Neural cell (in vitro differentiated cells): ENCODE measurements around the gene DHPS. TPM values are rescaled to one million over a fixed set of nuclear protein-coding genes. Genes with fewer than 3 reads are reported as not detected.

Experiments
- H2AFZ ChIP-seq: fragments of 200-600, 300-800 bp; sonication (generic), shearing (Covaris generic); 2 replicates; pipeline ENCODE4 v1.6.0; 2014; ENCODE audit warnings: low read depth, mild to moderate bottlenecking, antibody characterized with exemption, low read length, moderate library complexity
- H3F3A ChIP-seq: fragments of 200-600 bp; shearing (Covaris generic); 2 replicates; pipeline ENCODE4 v1.6.1; 2016; ENCODE audit warnings: mild to moderate bottlenecking, moderate library complexity, mixed read lengths, antibody characterized with exemption, low read length; ENCODE audit not compliant: insufficient read depth, poor library complexity, severe bottlenecking
- H3K27ac ChIP-seq: fragments of 200-600, 300-800 bp; sonication (generic), shearing (Covaris generic); 2 replicates; pipeline ENCODE4 v1.5.1; 2014; ENCODE audit warnings: mild to moderate bottlenecking, low read length, moderate library complexity
- H3K27me3 ChIP-seq: fragments of 300-800, 200-600 bp; sonication (generic), shearing (Covaris generic); 2 replicates; pipeline ENCODE4 v1.6.0; 2014; ENCODE audit warnings: mild to moderate bottlenecking, low read depth, low read length, moderate library complexity; ENCODE audit not compliant: insufficient read depth
- H3K36me3 ChIP-seq: fragments of 300-800, 200-600 bp; sonication (generic), shearing (Covaris generic); 2 replicates; pipeline ENCODE4 v1.5.1; 2014; ENCODE audit warnings: mild to moderate bottlenecking, antibody characterized with exemption, low read length, moderate library complexity; ENCODE audit not compliant: insufficient read depth
- H3K4me2 ChIP-seq: fragments of 300-800, 200-600 bp; sonication (generic), shearing (Covaris generic); 2 replicates; pipeline ENCODE4 v1.6.0; 2014; ENCODE audit warnings: mild to moderate bottlenecking, low read length
- H3K4me3 ChIP-seq: fragments of 300-800, 200-600 bp; sonication (generic), shearing (Covaris generic); 2 replicates; pipeline ENCODE4 v1.5.1; 2014; ENCODE audit warnings: mild to moderate bottlenecking, low read length, moderate library complexity
- H3K79me2 ChIP-seq: fragments of 200-600 bp; shearing (Covaris generic); replicated peaks from 2 replicates; pipeline ENCODE4 v1.6.0; 2014; ENCODE audit warnings: mild to moderate bottlenecking, low read length, moderate library complexity; ENCODE audit not compliant: insufficient read depth
- H3K9ac ChIP-seq: fragments of 300-800, 200-600 bp; sonication (generic), shearing (Covaris generic); 2 replicates; pipeline ENCODE4 v1.6.1; 2016; ENCODE audit warnings: mild to moderate bottlenecking, low read length, mixed read lengths
- H3K9me2 ChIP-seq: fragments of 200-600 bp; shearing (Covaris generic); 2 replicates; pipeline ENCODE4 v1.6.1; 2016; ENCODE audit warnings: mild to moderate bottlenecking, low read length, mixed read lengths; ENCODE audit not compliant: insufficient read depth
- H3K9me3 ChIP-seq: fragments of 200-600, 300-800 bp; sonication (generic), shearing (Covaris generic); 2 replicates; pipeline ENCODE4 v1.6.1; 2016; ENCODE audit warnings: mild to moderate bottlenecking, mixed run types, low read length, moderate library complexity, mixed read lengths
- H4K20me1 ChIP-seq: fragments of 200-600 bp; shearing (Covaris generic); 2 replicates; pipeline ENCODE4 v1.6.1; 2016; ENCODE audit warnings: mild to moderate bottlenecking, mixed run types; ENCODE audit not compliant: insufficient read depth
- POLR2AphosphoS5 ChIP-seq: IDR thresholded peaks from 2 replicates; pipeline ENCODE4 v1.6.1; 2012
- SMC3 ChIP-seq: fragments of 450-650 bp; conservative IDR thresholded peaks from 2 replicates; pipeline ENCODE4 v1.6.1; 2014; ENCODE audit warnings: antibody characterized with exemption, mild to moderate bottlenecking, moderate library complexity; ENCODE audit not compliant: poor library complexity
- TAF1 ChIP-seq: IDR thresholded peaks from 2 replicates; pipeline ENCODE4 v1.6.1; 2012; ENCODE audit warnings: low read depth
- polyA plus RNA-seq: library from polyadenylated mRNA; depleted of rRNA; stranded (reverse); fragments of >200 nt; gene quantifications from 2 replicates; pipeline ENCODE4 v1.2.3, GENCODE V29; 2014
- TF ChIP-seq, protein P1 (sequence below): IDR thresholded peaks from 2 replicates; pipeline ENCODE4 v1.6.1; 2012; ENCODE audit warnings: borderline replicate concordance
- TF ChIP-seq, protein P2 (sequence below): fragments of 450-650 bp; IDR thresholded peaks from 2 replicates; pipeline ENCODE4 v1.5.1; 2014; ENCODE audit warnings: antibody characterized with exemption, mild to moderate bottlenecking, moderate library complexity; ENCODE audit not compliant: poor library complexity, severe bottlenecking

The DHPS gene
- polyA plus RNA-seq, 1 donor from 2014 or later: 239 TPM

DNA sequence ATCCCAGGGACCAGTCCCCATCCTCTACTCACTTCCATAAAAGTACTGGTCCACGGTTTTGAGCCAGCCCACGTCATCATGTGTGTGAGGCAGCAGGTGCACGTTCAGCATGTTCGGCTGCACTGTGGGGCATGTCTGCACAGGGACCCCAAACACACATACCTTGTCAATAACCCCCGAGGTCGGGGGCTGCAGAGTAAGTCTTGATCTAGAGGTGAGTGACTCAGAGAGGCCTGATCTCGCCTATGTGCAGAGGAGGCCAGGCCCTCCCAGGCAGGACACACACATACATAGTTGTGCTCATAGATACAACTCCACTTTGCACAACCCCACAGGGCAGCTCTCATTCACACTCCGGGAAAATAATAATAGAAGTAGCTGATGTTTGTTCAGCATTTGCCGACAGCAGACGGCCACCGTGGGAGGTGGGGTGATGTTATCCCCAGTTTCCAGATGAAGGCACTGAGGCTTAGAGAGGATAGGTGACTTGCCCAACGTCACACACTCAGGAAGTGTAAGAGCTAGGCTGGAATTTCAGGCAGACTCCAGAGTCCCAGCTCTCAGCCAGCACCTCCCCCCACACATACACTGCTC, 15.9 kb downstream of the DHPS start:
- peak overlapping the region; percentile 75 for H2AFZ ChIP-seq
- no peaks in the 10 kb centered on the region for H3K9me3 ChIP-seq
- no peaks in the 10 kb centered on the region for H4K20me1 ChIP-seq
- peak overlapping the region; percentile 81 for H3K9ac ChIP-seq
- H3K27ac ChIP-seq: no peak overlapping the region
- no peaks in the 10 kb centered on the region for H3F3A ChIP-seq
- H3K27me3 ChIP-seq: no peaks in the 10 kb centered on the region
- H3K9me2 ChIP-seq: no peaks in the 10 kb centered on the region
- TF ChIP-seq POLR2AphosphoS5: no peak
- peak overlapping the region; percentile 78 for H3K4me2 ChIP-seq
- H3K79me2 ChIP-seq: peaks cover 29% of the 10 kb centered on the region
- peak overlapping the region; percentile 87 for H3K4me3 ChIP-seq
- no peaks in the 10 kb centered on the region for H3K36me3 ChIP-seq

DNA sequence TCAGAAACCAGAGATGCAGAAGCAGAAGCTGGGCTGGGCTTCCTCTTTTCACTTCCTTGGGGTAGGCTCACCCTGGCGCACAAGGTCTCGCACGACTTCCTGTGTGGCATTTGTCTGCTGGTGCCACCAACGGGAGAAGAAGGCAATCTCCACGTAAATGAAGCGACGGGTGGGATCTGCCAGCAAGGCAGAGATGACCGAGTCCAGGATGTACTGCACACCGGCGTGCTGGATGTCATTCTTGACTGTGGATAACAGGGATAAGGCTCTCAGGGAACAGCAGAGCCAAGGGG, 16.5 kb downstream of the DHPS start:
- Histone ChIP-seq H3F3A (no peaks in the 10 kb centered on the region), H3K4me2 (no peak overlapping the region), H2AFZ (no peak overlapping the region), H3K79me2 (peaks cover 29% of the 10 kb centered on the region), H3K27ac (no peak overlapping the region), H4K20me1 (no peaks in the 10 kb centered on the region), H3K36me3 (no peaks in the 10 kb centered on the region), H3K27me3 (no peaks in the 10 kb centered on the region), H3K9me2 (no peaks in the 10 kb centered on the region), H3K9ac (no peak overlapping the region), H3K9me3 (no peaks in the 10 kb centered on the region), H3K4me3 (peak overlapping the region; percentile 87)
- TF ChIP-seq SMC3 (no peak), TAF1 (no peak), POLR2AphosphoS5 (no peak)
- TF ChIP-seq, protein P1, sequence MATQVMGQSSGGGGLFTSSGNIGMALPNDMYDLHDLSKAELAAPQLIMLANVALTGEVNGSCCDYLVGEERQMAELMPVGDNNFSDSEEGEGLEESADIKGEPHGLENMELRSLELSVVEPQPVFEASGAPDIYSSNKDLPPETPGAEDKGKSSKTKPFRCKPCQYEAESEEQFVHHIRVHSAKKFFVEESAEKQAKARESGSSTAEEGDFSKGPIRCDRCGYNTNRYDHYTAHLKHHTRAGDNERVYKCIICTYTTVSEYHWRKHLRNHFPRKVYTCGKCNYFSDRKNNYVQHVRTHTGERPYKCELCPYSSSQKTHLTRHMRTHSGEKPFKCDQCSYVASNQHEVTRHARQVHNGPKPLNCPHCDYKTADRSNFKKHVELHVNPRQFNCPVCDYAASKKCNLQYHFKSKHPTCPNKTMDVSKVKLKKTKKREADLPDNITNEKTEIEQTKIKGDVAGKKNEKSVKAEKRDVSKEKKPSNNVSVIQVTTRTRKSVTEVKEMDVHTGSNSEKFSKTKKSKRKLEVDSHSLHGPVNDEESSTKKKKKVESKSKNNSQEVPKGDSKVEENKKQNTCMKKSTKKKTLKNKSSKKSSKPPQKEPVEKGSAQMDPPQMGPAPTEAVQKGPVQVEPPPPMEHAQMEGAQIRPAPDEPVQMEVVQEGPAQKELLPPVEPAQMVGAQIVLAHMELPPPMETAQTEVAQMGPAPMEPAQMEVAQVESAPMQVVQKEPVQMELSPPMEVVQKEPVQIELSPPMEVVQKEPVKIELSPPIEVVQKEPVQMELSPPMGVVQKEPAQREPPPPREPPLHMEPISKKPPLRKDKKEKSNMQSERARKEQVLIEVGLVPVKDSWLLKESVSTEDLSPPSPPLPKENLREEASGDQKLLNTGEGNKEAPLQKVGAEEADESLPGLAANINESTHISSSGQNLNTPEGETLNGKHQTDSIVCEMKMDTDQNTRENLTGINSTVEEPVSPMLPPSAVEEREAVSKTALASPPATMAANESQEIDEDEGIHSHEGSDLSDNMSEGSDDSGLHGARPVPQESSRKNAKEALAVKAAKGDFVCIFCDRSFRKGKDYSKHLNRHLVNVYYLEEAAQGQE: no peak
- TF ChIP-seq, protein P2, sequence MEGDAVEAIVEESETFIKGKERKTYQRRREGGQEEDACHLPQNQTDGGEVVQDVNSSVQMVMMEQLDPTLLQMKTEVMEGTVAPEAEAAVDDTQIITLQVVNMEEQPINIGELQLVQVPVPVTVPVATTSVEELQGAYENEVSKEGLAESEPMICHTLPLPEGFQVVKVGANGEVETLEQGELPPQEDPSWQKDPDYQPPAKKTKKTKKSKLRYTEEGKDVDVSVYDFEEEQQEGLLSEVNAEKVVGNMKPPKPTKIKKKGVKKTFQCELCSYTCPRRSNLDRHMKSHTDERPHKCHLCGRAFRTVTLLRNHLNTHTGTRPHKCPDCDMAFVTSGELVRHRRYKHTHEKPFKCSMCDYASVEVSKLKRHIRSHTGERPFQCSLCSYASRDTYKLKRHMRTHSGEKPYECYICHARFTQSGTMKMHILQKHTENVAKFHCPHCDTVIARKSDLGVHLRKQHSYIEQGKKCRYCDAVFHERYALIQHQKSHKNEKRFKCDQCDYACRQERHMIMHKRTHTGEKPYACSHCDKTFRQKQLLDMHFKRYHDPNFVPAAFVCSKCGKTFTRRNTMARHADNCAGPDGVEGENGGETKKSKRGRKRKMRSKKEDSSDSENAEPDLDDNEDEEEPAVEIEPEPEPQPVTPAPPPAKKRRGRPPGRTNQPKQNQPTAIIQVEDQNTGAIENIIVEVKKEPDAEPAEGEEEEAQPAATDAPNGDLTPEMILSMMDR: no peak

DNA sequence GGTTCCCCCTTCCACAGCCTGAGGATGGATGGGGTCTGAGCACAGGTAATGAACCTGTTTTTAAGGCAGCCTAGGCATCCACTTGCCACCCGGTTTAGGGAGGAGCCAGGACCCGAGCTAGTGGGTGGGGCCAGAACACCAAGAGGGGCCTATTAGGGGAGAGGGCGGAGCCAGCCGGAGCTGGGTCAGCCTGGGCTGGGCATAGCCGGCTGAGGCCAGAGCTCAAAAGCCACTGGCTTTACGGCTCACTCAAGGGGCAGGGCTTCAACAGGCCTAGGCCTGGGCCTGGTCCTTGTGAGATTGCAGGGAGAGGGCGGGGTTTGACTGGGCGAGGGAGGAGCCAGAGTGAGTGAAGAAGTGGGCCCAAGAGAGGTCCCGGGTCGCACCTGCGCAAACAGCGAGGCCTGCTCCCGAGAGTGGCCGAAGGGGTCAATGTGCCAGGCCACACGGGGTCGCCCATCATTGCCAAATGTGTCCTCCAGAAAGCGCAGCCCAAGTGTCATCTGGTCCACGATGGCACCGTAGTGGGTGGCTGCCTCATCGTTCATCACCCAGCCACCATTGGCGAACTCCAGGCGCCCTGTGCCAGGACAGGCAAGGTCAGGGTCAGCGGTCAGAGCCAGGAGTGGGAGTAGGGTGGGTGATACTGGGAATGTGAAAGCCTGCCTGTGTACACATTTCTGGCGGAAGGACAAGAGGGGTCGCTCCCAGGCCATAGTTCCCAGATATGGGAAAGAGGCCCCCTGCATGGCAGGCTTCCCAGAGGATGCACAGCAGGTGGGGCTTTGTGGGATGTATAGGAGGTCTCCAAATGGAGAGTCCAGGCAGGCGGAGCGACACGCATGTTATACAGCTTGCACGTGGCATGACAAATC, 17.0 kb downstream of the DHPS start:
- no peaks in the 10 kb centered on the region for H4K20me1 ChIP-seq
- H3K27me3 ChIP-seq: no peaks in the 10 kb centered on the region
- no peak overlapping the region for H3K4me2 ChIP-seq
- no peak overlapping the region for H2AFZ ChIP-seq
- no peak overlapping the region for H3K27ac ChIP-seq
- no peak overlapping the region for H3K4me3 ChIP-seq
- no peaks in the 10 kb centered on the region for H3K36me3 ChIP-seq
- no peaks in the 10 kb centered on the region for H3K9me3 ChIP-seq
- H3K9me2 ChIP-seq: no peaks in the 10 kb centered on the region
- no peak for TF ChIP-seq SMC3
- TF ChIP-seq, protein P2: no peak
- TF ChIP-seq, protein P1: no peak
- H3K79me2 ChIP-seq: peaks cover 29% of the 10 kb centered on the region
- H3F3A ChIP-seq: no peaks in the 10 kb centered on the region
- H3K9ac ChIP-seq: no peak overlapping the region
